Measurements from ENCODE around the gene NCK1. TPM values are rescaled to one million over a fixed set of nuclear protein-coding genes. Genes with fewer than 3 reads are reported as not detected.
A peak's percentile ranks its signal among the peaks of the same experiment; 100 is the strongest.

Gene NCK1
- total and polyA plus RNA-seq, 2 of the 13 experiments (the other 11 are each of a cell fraction or from before 2014, with no cell fraction given) = 14.7 to 30.4 TPM

- TF ChIP-seq ZNF792 (CRISPR knock-in tag; IDR thresholded peaks at IDR 0.05) (no peak), ZNF678 (CRISPR knock-in tag; IDR thresholded peaks at IDR 0.05) (no peak), FOSL2 (CRISPR knock-in tag; IDR thresholded peaks at IDR 0.05) (peak; percentile 94), POLR2AphosphoS2 (IDR thresholded peaks at IDR 0.05; ENCODE audit: low read depth, low read length) (no peak), ZNF780A (CRISPR knock-in tag; IDR thresholded peaks at IDR 0.05) (no peak), HNF4A (CRISPR knock-in tag; IDR thresholded peaks at IDR 0.05) (peak; percentile 86), TEAD3 (CRISPR knock-in tag; optimal IDR thresholded peaks at IDR 0.05; ENCODE audit: borderline replicate concordance) (peak; percentile 85), RARA (CRISPR knock-in tag; IDR thresholded peaks at IDR 0.05) (peak; percentile 53), HNRNPK (IDR thresholded peaks at IDR 0.05; ENCODE audit: low read depth, low read length, poor library complexity, severe bottlenecking) (no peak), ZMYM4 (CRISPR knock-in tag; IDR thresholded peaks at IDR 0.05) (0 out of 2 replicates have a peak, but pooled peaks have one; percentile 20), NR2F6 (IDR thresholded peaks at IDR 0.05) (no peak), NR2F6 (CRISPR knock-in tag; IDR thresholded peaks at IDR 0.05) (0 out of 2 replicates have a peak, but pooled peaks have one; percentile 22), FOXA3 (CRISPR knock-in tag; IDR thresholded peaks at IDR 0.05) (0 out of 2 replicates have a peak, but pooled peaks have one; percentile 31), IRF2 (CRISPR knock-in tag; IDR thresholded peaks at IDR 0.05) (no peak), RFX5 (IDR thresholded peaks at IDR 0.05; ENCODE audit: low read depth, low read length) (no peak), RAD51 (IDR thresholded peaks at IDR 0.05; ENCODE audit: borderline replicate concordance) (no peak), ZNF556 (CRISPR knock-in tag; IDR thresholded peaks at IDR 0.05; ENCODE audit: borderline replicate concordance) (no peak), HES4 (CRISPR knock-in tag; IDR thresholded peaks at IDR 0.05; ENCODE audit: borderline replicate concordance) (no peak)
- TF ChIP-seq, protein P1, sequence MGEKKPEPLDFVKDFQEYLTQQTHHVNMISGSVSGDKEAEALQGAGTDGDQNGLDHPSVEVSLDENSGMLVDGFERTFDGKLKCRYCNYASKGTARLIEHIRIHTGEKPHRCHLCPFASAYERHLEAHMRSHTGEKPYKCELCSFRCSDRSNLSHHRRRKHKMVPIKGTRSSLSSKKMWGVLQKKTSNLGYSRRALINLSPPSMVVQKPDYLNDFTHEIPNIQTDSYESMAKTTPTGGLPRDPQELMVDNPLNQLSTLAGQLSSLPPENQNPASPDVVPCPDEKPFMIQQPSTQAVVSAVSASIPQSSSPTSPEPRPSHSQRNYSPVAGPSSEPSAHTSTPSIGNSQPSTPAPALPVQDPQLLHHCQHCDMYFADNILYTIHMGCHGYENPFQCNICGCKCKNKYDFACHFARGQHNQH (CRISPR knock-in tag; IDR thresholded peaks at IDR 0.05) = no peak
- TF ChIP-seq, protein P2, sequence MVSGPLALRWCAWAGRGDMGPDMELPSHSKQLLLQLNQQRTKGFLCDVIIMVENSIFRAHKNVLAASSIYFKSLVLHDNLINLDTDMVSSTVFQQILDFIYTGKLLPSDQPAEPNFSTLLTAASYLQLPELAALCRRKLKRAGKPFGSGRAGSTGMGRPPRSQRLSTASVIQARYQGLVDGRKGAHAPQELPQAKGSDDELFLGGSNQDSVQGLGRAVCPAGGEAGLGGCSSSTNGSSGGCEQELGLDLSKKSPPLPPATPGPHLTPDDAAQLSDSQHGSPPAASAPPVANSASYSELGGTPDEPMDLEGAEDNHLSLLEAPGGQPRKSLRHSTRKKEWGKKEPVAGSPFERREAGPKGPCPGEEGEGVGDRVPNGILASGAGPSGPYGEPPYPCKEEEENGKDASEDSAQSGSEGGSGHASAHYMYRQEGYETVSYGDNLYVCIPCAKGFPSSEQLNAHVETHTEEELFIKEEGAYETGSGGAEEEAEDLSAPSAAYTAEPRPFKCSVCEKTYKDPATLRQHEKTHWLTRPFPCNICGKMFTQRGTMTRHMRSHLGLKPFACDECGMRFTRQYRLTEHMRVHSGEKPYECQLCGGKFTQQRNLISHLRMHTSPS (CRISPR knock-in tag; IDR thresholded peaks at IDR 0.05; ENCODE audit: low read depth) = no peak
- TF ChIP-seq, protein P3, sequence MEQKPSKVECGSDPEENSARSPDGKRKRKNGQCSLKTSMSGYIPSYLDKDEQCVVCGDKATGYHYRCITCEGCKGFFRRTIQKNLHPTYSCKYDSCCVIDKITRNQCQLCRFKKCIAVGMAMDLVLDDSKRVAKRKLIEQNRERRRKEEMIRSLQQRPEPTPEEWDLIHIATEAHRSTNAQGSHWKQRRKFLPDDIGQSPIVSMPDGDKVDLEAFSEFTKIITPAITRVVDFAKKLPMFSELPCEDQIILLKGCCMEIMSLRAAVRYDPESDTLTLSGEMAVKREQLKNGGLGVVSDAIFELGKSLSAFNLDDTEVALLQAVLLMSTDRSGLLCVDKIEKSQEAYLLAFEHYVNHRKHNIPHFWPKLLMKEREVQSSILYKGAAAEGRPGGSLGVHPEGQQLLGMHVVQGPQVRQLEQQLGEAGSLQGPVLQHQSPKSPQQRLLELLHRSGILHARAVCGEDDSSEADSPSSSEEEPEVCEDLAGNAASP (CRISPR knock-in tag; IDR thresholded peaks at IDR 0.05; ENCODE audit: borderline replicate concordance) = peak; percentile 67; the same call in 1 of the 2 replicates
- TF ChIP-seq, protein P4, sequence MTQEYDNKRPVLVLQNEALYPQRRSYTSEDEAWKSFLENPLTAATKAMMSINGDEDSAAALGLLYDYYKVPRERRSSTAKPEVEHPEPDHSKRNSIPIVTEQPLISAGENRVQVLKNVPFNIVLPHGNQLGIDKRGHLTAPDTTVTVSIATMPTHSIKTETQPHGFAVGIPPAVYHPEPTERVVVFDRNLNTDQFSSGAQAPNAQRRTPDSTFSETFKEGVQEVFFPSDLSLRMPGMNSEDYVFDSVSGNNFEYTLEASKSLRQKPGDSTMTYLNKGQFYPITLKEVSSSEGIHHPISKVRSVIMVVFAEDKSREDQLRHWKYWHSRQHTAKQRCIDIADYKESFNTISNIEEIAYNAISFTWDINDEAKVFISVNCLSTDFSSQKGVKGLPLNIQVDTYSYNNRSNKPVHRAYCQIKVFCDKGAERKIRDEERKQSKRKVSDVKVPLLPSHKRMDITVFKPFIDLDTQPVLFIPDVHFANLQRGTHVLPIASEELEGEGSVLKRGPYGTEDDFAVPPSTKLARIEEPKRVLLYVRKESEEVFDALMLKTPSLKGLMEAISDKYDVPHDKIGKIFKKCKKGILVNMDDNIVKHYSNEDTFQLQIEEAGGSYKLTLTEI (CRISPR knock-in tag; conservative IDR thresholded peaks at IDR 0.05) = no peak
- TF ChIP-seq, protein P5, sequence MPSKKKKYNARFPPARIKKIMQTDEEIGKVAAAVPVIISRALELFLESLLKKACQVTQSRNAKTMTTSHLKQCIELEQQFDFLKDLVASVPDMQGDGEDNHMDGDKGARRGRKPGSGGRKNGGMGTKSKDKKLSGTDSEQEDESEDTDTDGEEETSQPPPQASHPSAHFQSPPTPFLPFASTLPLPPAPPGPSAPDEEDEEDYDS (CRISPR knock-in tag; IDR thresholded peaks at IDR 0.05) = no peak
Measured at GRCh38 chr3:136955813-136956212, 93.8 kb downstream of the NCK1 start (continued).
